ENCODE data around the gene OR12D1.

OR12D1 gene

GRCh38 chr6:29465801-29466200, 51.1 kb downstream of the OR12D1 start:
- FAIRE-seq = no peak

- no peak for FAIRE-seq
These were observed 51.5 kb downstream of the OR12D1 start for GRCh38 chr6:29466241-29466640.

Data from A204.1 (cell line).